ENCODE results near the gene TMEM135. TPM values are rescaled to one million over a fixed set of nuclear protein-coding genes. Genes with fewer than 3 reads are reported as not detected.

The TMEM135 gene
- total RNA-seq, 1 experiment from 2014 or later: 14.0 TPM

DNA sequence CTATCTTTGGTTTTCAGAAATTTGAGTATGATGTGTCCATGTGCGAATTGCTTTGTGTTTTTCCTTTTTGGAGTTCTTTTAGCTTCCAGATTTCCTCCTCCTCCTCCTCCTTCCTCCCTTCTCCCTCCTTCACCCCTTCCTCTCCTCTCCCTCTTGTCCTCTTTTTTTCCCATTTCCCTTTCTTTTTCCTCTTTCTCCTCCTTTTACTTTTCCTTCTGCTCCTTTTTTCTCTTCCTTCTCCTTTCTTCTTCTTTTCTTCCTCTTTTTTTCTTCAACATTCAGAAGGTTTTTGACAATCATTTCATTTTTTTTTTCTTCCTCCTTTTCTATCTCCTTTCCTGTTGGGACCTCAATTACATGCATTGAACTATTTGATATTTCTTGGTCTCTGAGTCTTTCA is 104.9 kb downstream of the TMEM135 start:
- Histone ChIP-seq H4K20me1 (ENCODE audit: low read length) (0 out of 2 replicates have a peak, but pooled peaks cover 4% of the 10 kb centered on the region), H3K4me3 (ENCODE audit: low read length) (no peak overlapping the region), H3K9ac (ENCODE audit: low read length) (no peak overlapping the region), H3K4me2 (ENCODE audit: low read length) (no peak overlapping the region), H3F3A (ENCODE audit: low read length, unreplicated experiment) (no peaks in the 10 kb centered on the region), H3K4me1 (ENCODE audit: insufficient read depth, low read length) (peaks cover 11% of the 10 kb centered on the region), H3K27ac (ENCODE audit: low read length) (no peak overlapping the region), H3K27me3 (ENCODE audit: low read length) (no peaks in the 10 kb centered on the region), H3K36me3 (ENCODE audit: low read depth, low read length) (no peaks in the 10 kb centered on the region), H3K79me2 (ENCODE audit: low read length) (no peaks in the 10 kb centered on the region), H3K9me3 (ENCODE audit: low read length) (no peaks in the 10 kb centered on the region), H3K9me2 (replicated peaks; ENCODE audit: low read length) (no peaks in the 10 kb centered on the region), H2AFZ (ENCODE audit: low read length) (no peak overlapping the region)
- POLR2A ChIA-PET (ENCODE audit: unreplicated experiment): no interaction called here
- TF ChIP-seq EZH2phosphoT487 (IDR thresholded peaks at IDR 0.05; ENCODE audit: borderline replicate concordance, low read length) (no peak), EZH2 (IDR thresholded peaks at IDR 0.05; ENCODE audit: low read length, unreplicated experiment) (no peak)
- TF ChIP-seq, protein P1, sequence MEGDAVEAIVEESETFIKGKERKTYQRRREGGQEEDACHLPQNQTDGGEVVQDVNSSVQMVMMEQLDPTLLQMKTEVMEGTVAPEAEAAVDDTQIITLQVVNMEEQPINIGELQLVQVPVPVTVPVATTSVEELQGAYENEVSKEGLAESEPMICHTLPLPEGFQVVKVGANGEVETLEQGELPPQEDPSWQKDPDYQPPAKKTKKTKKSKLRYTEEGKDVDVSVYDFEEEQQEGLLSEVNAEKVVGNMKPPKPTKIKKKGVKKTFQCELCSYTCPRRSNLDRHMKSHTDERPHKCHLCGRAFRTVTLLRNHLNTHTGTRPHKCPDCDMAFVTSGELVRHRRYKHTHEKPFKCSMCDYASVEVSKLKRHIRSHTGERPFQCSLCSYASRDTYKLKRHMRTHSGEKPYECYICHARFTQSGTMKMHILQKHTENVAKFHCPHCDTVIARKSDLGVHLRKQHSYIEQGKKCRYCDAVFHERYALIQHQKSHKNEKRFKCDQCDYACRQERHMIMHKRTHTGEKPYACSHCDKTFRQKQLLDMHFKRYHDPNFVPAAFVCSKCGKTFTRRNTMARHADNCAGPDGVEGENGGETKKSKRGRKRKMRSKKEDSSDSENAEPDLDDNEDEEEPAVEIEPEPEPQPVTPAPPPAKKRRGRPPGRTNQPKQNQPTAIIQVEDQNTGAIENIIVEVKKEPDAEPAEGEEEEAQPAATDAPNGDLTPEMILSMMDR (conservative IDR thresholded peaks at IDR 0.05; ENCODE audit: low read depth, low read length): no peak
- intact Hi-C loops (cut with micrococcal nuclease): no loop called here
- ATAC-seq (no peak), DNase-seq (no peak)
- BruUV-seq (replicated peaks): no TSS peak
- CTCF ChIA-PET: no interaction called here

DNA sequence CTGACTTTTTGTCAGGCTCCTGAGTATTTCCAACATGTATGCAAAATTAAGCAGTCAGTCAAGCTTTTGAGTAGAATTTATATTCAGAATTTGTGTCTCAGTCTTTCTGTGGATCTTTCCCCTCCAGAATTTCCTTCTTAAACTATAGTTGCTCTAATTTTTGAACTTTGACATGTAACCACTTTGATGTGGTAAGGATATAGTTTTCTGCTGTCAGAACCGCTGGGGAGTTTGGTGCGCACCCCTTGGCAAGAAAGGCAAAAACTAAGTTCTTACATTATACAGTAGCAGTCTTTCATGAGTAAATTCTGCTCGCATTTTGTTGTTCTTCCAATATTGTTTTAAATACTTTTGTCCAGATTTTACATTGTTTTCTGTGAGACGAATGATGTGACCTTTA is 105.9 kb downstream of the TMEM135 start:
- Histone ChIP-seq H3K27ac (ENCODE audit: low read length) (no peak overlapping the region), H3F3A (ENCODE audit: low read length, unreplicated experiment) (no peaks in the 10 kb centered on the region), H3K27me3 (ENCODE audit: low read length) (no peaks in the 10 kb centered on the region), H3K9me2 (replicated peaks; ENCODE audit: low read length) (no peaks in the 10 kb centered on the region), H3K79me2 (ENCODE audit: low read length) (no peaks in the 10 kb centered on the region), H3K9ac (ENCODE audit: low read length) (no peak overlapping the region), H2AFZ (ENCODE audit: low read length) (no peak overlapping the region), H3K4me1 (ENCODE audit: insufficient read depth, low read length) (peaks cover 17% of the 10 kb centered on the region), H3K4me3 (ENCODE audit: low read length) (no peak overlapping the region), H3K4me2 (ENCODE audit: low read length) (no peak overlapping the region), H4K20me1 (ENCODE audit: low read length) (0 out of 2 replicates have a peak, but pooled peaks cover 4% of the 10 kb centered on the region), H3K36me3 (ENCODE audit: low read depth, low read length) (no peaks in the 10 kb centered on the region), H3K9me3 (ENCODE audit: low read length) (no peaks in the 10 kb centered on the region)
- ATAC-seq: no peak
- ChIA-PET POLR2A (ENCODE audit: unreplicated experiment) (no interaction called here), CTCF (interaction anchor here (0.6 kb wide), 1 partner anchor 87 kb away, joined by 3 read pairs; no protein-coding TSS in a partner anchor)
- no TSS peak for BruUV-seq (replicated peaks)
- intact Hi-C loops (cut with micrococcal nuclease): no loop called here
- DNase-seq: no peak
- TF ChIP-seq, protein P1 (conservative IDR thresholded peaks at IDR 0.05; ENCODE audit: low read depth, low read length): no peak
- TF ChIP-seq EZH2phosphoT487 (IDR thresholded peaks at IDR 0.05; ENCODE audit: borderline replicate concordance, low read length) (no peak), EZH2 (IDR thresholded peaks at IDR 0.05; ENCODE audit: low read length, unreplicated experiment) (no peak)

DNA sequence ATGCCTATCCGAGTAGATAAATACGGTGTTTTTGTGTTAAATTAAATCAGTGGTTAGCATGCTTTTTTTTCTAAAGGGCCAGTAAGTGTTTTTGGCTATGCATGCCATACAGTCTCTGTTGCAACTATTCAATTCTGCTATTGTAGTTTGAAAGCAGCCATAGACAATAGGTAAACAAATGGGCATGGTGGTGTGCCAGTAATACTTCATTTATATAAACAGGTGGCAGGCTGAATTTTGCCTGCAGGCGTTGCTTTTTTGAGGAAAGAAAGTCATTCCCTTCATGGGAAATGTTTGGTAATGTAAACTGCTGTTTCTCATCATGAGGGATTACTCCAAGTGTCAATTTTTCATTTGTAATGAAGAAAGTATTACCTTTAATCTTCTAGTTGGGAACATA is 106.5 kb downstream of the TMEM135 start:
- Histone ChIP-seq H2AFZ (ENCODE audit: low read length) (no peak overlapping the region), H3K4me1 (ENCODE audit: insufficient read depth, low read length) (peaks cover 17% of the 10 kb centered on the region), H3K79me2 (ENCODE audit: low read length) (no peaks in the 10 kb centered on the region), H3K4me3 (ENCODE audit: low read length) (no peak overlapping the region), H3K9ac (ENCODE audit: low read length) (no peak overlapping the region), H3K27ac (ENCODE audit: low read length) (no peak overlapping the region), H4K20me1 (ENCODE audit: low read length) (0 out of 2 replicates have a peak, but pooled peaks cover 4% of the 10 kb centered on the region), H3K36me3 (ENCODE audit: low read depth, low read length) (no peaks in the 10 kb centered on the region), H3K9me3 (ENCODE audit: low read length) (no peaks in the 10 kb centered on the region), H3K27me3 (ENCODE audit: low read length) (no peaks in the 10 kb centered on the region), H3K9me2 (replicated peaks; ENCODE audit: low read length) (no peaks in the 10 kb centered on the region), H3K4me2 (ENCODE audit: low read length) (no peak overlapping the region), H3F3A (ENCODE audit: low read length, unreplicated experiment) (no peaks in the 10 kb centered on the region)
- DNase-seq: peak; percentile 22
- CTCF ChIA-PET: no interaction called here
- intact Hi-C loops (cut with micrococcal nuclease): no loop called here
- no TSS peak for BruUV-seq (replicated peaks)
- TF ChIP-seq, protein P1 (conservative IDR thresholded peaks at IDR 0.05; ENCODE audit: low read depth, low read length): no peak
- no peak for TF ChIP-seq EZH2phosphoT487 (IDR thresholded peaks at IDR 0.05; ENCODE audit: borderline replicate concordance, low read length)
- no peak for TF ChIP-seq EZH2 (IDR thresholded peaks at IDR 0.05; ENCODE audit: low read length, unreplicated experiment)
- peak; percentile 13; the same call in 1 of the 2 replicates for ATAC-seq
- POLR2A ChIA-PET (ENCODE audit: unreplicated experiment): no interaction called here

Data from PC-3 (cell line).